NCI-H69 (cell line): ENCODE data around the gene TBXAS1.
A peak's percentile ranks its signal among the peaks of the same experiment; 100 is the strongest.

Experiments
- DNase-seq: peaks from one replicate; lab custom pipeline; 2025; lab: John Stamatoyannopoulos, UW

The TBXAS1 gene

DNA sequence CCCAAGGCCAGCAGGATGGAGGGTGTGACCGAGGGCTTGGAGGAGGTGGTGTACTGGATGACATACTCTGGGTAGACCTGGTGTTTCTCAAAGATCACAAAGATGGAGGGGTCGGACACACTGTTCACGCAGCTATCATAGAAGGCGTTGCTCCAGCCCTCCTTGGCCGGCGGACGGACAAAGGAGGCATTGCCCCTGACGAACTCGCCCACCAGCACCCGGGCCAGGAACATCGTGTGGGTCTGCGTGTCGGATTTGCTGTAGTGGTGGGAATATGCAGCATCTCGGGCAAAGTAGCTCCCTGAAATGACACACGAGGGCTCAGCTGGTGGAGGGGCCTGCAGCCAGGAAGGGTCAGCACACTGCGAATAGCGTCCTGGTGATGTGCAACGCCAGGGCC is 195.5 kb downstream of the TBXAS1 start:
- DNase-seq, result no peak

DNA sequence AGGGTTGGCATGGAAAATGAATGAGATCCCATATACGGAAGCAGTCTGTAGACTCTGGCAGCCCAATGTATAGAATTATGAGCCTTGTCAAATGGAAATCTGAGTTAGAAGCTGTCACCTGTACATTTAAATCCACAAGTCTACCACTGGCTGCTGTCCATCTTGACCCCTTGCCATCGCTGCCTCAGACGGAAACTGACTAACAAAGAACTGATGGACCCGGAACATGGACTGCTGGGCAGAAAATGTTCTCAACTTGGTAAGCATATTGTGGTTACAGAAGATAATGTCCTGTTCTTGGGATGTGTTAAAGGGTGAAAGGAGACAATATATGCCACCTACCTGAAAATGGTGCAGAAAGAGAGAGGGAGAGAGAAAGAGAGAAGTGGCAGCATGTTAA is 196.2 kb downstream of the TBXAS1 start:
- no peak for DNase-seq

DNA sequence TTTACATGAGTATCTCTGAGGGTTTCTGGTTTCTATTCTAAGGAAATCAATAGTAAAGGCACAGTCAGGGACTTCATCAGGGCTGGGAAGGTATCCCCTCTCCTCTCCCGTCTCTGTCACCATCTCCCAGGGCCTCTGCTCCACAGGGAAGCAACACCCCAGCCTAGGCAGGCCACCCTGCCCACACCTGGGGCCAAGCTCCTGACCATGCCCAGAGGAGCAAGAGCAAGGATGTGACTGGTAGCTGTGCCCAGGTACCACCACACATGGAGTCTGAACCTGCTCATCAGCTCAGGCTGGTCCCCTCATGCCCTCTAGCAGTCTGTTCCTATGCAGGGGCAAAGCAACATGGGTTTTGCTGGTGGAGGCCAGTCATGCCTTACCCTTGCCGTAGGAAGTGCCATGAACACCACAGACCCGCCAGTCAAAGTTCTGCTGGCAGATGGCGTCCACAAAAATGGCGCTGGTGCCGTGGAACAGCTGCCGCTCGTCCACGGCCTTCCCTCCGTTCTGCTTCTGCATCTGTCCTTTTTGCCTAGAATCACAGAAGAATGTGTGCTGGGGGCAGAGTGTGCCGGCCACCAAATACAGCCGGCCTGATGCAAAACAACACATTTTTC is 196.9 kb downstream of the TBXAS1 start:
- DNase-seq, result no peak

DNA sequence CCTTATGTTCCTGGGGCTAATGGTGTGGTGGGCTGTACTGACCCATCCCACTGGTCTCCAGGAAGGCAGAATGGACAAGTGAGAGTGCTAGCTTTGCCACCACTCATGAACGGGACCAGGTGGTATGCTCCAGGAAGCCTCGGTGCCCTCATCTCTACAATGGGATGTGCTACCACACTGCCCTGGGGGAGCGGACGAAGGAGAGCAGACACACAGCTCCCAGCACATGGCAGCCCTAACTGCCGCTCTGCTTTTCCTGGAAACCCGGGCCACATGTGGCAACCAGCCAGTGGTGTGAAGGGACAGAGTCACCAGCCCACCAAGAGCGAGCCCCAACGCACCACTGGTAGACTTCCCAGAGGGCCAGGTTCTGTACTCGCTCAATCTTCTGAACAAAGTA is 197.9 kb downstream of the TBXAS1 start:
- DNase-seq, result no peak

GRCh38 chr7:140027858-140028257 is 198.8 kb downstream of the TBXAS1 start:
- peak; percentile 18 for DNase-seq

DNA sequence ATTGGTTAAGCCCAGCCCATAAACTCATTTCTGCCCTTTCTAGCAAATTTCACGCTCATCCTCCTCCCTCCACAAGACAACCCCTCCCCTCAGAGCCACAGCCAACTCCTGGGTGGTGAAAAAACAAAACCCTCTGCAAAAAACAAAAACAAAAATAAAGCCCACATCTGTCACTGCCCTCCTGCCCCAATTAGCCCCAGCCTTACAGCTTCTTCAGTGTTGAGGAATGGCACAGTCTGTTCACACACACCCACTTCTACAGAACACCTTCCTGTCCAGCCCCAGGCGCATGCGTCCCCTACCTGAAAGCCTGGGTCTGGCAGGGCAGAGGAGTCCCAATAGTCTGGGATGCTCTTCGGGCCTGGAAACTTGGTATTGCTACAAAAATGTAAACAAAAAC is 199.2 kb downstream of the TBXAS1 start:
- DNase-seq, result no peak

DNA sequence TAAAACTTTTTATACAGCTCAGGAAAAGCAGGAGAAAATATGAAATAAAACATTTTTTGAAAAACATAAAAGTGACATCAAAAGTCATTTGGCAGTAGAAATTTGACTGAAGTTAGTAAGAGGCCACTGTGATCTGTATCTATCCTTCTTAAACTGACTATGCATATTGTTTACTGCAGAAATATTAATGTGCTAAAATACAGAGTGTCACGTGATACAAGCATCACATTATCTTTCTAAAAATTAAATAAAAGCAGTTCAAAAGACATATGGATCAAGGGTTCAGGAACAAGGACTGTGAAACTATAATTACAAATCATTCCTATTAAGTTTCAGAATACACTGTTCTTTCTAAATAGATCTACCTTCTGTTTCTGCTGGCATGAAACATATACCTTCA is 200.0 kb downstream of the TBXAS1 start:
- DNase-seq, result no peak

GRCh38 chr7:140031364-140031763 is 202.3 kb downstream of the TBXAS1 start:
- no peak for DNase-seq

DNA sequence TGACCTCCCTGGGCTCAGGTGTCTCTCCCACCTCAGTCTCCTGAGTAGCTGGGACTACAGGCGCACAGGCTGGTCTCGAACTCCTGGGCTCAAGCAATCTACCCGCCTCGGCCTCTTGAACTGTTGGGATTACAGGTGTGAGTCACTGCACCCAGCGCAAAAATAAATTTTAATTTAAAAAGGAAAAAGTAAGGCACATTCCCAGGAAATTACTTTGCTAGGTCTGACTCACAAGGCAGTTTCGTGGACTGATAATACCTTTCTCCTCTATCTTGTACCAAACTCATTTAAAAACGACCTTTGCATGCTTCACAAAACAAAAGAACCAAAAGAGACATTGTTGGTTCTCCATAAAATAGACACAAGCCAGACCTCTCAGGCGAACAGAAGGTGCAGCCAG is 204.0 kb downstream of the TBXAS1 start:
- no peak for DNase-seq

DNA sequence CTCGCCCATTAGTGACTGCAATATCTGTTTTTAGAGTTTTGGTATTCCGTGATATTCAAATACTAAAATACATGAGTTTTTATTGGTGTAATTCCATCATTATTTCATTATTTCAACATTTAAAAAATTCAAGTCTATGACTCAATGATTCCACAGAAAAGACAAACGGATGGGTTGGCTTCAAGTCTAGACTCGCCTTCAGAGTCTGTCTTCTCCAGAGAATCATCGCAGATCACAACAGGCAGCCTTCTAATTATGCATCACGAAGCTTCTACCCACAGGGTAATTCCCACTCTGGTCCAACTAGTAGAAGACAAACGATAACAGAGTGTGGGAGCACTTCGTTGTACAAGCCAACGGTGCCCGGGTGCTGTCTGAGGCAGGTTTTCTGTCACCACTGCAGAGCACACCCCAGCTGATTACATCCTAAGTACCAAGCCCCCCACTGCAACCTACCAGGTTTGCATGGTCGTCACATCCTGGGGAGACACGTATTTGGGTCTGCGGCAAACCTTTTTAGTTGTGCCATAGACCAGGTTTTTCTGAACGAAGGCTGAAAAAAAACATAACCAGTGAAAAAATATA is 204.8 kb downstream of the TBXAS1 start:
- DNase-seq, result no peak

GRCh38 chr7:140034421-140034820 is 205.4 kb downstream of the TBXAS1 start:
- DNase-seq, result peak; percentile 43

GRCh38 chr7:140035400-140036223 is 206.5 kb downstream of the TBXAS1 start:
- DNase-seq, result no peak

- DNase-seq, result no peak
Observed at GRCh38 chr7:140036224-140036962, 207.3 kb downstream of the TBXAS1 start.

DNA sequence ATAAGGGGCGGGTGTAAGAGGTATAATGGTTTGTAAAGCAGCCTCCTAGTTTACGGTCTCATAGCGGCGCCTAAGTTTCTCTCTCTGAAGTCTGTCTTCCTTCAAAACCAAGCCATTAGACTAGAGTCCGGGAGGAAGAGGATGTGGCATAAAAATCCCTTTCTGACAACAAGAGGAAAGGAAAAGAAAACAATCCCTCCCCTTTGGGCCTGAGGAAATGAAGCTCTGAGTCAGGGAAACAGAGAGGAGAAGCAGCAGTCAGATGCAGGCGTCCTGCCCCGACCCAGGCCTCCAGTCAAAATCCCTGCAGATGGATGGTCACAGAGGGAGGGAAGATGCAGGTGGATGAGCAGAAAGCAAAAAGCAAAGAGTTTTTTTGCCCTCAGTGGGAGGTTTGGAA is 210.0 kb downstream of the TBXAS1 start:
- no peak for DNase-seq

GRCh38 chr7:140039896-140040295 is 210.8 kb downstream of the TBXAS1 start:
- DNase-seq, result no peak

GRCh38 chr7:140041659-140042385 is 212.8 kb downstream of the TBXAS1 start:
- no peak for DNase-seq

DNA sequence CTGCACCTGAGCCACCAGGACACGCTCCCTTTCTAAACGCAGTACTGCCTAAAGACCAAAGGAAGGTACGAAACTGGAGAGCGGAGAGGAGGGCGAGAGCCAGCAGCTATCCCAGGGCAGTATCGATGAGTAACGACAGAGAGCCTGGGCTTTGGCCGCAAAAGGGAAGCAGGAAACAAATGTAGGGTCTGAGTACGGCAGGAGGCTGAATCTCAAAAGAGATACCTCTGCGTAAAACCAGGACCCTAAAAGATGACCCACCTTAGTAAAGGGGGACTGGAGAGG is 213.3 kb downstream of the TBXAS1 start:
- DNase-seq, result no peak

DNA sequence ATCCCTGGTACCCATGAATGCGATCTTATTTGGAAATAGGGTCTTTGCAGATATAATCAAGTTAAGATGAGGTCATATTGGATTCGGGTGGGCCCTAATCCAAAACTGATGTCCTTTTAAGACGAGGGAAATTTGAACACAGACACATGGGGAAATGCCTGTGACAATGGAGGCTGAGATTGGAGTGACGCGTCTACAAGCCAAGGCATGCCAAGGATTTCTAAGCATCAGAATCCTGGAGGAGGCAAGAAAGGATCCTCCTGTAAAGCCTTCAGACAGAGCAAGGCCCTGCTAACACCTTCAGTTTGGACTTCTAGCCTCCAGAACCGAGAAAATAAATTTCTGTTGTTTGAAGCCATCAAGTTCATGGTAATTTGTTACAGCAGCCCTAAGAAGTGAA is 215.2 kb downstream of the TBXAS1 start:
- DNase-seq, result no peak

- no peak for DNase-seq
Observed at GRCh38 chr7:140045697-140046096, 216.6 kb downstream of the TBXAS1 start.

- DNase-seq, result no peak
Observed at GRCh38 chr7:140047197-140047596, 218.1 kb downstream of the TBXAS1 start.

GRCh38 chr7:140048138-140048537 is 219.1 kb downstream of the TBXAS1 start:
- no peak for DNase-seq

DNA sequence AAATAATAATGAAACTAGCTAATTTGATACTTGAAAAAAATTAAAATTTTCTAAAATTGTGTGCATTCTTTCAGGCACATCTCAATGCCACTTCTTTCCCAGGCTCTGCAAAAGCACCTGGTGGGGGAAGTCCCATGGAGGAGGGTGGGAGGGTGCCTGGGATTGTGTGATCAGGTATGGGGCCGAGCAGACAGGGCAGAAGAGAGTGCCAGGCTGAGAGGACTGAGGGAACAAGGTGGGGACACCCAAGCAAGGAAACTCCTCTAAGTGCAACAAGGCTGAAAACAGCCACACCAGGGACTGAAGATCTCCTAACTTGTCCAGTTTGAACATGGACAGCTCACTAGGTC is 219.9 kb downstream of the TBXAS1 start:
- DNase-seq, result no peak
